HG03439 (cell line): ENCODE measurements around the gene PI4KA.
"Not testable (repeated sequence)": the region's sequence is repeated elsewhere in the genome, so short reads cannot be mapped to it uniquely, and the experiment has no call there.

Experiments used
- ATAC-seq: cut with Tn5 transposase; IDR thresholded peaks from one replicate; pipeline ENCODE4 v1.9.1; 2021; ENCODE audit warnings: mild to moderate bottlenecking, moderate library complexity; ENCODE audit not compliant: unreplicated experiment

PI4KA gene

DNA sequence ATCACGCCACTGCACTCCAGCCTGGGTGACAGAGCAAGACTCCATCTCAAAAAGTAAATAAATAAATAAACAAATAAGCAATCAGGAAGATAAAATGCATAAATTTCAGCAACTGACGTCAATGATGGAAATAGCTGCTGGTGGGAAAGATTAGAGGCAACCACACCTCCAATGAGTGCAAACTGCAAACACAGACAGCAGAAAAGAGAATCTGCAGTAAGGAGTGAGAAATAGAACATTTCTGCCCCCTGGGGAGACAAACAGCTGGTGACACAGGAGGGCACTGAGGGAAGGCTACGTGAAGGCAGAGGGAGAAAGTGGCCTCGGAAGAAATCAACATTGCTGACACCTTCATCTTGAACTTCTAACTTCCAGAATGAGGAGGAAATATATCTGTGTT is 6.5 kb downstream of the PI4KA start:
- ATAC-seq: no peak

DNA sequence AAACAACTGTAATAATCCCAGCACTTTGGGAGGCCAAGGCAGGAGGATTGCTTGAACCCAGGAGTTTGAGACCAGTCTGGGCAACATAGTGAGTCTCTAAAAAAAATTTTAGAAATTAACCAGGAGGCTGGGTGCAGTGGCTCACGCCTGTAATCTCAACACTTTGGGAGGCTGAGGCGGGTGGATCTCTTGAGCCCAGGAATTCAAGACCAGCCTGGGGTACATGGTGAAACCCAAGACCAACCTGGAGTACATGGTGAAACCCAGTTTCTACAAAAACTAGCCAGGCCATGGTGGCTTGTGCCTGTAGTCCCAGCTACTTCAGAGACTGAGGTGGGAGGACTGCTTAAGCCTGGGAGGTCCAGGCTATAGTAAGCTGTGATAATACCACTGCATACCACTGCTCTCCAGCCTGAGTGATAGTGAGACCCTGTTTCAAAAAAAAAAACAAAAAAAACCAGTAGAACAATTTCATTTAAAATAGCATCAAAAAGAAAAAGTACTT is 11.2 kb downstream of the PI4KA start:
- no peak for ATAC-seq

DNA sequence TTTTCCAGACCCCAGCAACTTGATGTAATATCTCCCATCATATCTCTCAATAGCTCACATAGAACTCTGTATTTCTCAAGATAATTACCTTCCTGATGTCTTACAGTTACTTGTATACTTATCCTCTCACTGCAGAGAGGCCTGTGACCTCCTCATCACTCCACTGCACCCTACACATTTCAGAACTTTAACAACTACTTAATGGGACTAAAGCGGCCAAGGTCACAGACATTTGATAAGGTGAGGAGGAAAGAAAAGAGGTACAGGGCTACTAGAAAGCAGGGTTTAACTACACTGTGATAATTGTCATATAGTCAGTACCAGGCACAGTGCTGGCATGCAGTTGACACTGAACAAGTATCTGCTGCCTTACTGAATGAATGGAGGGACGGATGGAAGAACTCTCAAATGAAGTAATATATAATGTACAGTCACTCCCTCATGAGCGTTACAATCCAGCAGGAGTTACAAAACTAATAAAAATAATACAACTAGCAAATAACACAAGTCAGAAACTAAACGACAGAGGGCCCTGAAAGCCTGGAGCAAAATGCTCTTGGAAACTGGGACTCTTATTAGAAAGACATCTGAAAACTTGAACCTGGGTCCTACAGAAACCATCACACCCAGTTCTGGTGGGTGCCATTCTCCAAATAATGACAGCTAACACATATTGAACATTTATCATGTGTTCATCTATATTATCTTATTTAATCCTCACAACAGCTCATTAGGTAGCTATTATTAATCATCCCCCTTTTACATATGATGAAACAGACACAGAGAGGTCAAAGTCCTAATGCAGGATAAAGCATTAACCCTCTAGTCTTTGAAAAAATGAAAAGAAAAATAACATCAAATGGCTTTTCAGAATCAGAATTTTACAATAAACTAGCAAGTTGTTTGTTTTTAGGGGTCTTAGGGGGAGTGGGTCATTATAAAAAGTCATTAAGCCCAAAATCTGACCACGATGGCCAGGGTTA is 14.3 kb downstream of the PI4KA start:
- ATAC-seq: no peak

GRCh38 chr22:20843501-20843900 is 15.1 kb downstream of the PI4KA start:
- ATAC-seq: no peak

DNA sequence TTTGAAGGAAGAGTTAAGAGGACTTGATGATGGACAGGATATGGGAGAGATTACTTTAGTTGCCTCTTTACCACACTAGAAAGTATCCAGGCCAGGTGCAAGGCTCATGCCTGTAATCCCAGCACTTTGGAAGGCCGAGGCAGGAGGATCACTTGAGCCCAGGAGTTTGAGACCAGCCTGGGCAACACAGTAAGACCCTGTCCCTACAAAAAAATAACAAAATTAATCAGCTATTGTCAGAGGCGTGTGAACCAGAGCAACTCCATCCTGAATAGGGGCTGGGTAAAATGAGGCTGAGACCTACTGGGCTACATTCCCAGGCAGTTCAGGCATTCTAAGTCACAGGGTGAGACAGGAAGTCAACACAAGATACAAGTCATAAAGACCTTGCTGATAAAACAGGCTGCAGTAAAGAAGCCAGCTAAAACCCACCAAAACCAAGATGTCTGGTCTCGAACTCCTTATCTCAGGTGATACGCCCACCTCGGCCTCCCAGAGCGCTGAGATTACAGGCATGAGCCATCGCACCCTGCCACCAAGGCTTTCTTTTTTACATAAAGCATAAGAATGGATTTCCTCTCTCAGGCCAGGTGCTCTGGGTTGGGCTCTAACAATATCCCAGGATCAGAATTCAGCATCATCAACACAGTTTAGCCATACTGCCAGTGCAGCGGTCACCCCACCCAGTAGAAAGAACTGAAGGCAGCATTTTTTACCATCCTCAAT is 17.8 kb downstream of the PI4KA start:
- ATAC-seq: no peak

DNA sequence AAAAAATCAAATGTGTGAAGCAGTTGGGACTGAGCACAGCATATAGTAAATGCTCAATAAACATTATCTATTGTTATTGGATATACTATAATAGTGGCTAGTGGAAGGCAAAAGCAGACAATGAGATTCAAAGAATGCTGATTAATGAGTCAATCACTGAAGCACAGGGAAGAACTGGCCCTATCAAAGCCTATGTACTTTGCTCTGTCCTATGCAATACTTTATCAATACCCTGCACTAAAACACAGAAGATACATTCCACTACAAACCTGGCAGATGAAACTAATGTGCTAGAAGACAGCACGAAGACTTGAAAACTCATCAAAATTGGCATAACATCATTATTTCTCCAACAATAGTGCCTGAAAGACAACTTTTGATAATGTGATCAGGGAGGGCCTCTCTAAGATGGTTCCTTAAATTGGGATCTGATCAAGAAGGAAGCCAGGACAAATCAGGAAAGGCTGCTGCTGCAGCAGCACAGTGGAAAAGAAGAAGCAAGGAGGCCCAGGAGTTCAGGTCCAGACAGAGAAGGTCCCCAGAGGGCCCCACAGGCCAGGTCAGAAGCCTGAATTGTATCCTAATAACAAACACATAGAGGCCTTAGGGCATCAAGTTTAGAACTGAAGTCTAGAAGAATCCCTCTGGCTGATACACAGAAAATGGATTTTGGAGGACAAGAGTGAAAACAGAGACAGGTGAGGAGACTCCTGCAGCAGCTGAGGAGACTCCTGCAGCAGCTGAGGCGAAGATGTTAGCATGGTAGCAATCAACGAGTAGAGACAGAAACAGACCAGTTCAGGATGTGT is 18.6 kb downstream of the PI4KA start:
- ATAC-seq: no peak

DNA sequence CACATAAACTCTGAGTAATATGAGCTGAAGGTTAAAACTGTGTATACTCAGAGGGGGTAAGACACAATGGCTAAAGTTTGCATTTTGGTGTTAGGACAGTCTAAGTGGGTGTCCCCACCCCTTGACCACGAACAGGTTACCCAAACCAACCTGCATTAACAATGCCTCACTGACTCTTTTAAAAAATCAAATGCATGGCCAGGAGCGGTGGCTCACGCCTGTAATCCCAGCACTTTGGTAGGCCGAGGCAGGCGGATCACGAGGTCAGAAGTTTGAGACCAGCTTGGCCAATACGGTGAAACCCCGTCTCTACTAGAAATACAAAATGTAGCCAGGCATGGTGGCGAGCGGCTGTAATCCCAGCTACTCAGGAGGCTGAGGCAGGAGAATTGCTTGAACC is 19.3 kb downstream of the PI4KA start:
- not testable (repeated sequence) for ATAC-seq

DNA sequence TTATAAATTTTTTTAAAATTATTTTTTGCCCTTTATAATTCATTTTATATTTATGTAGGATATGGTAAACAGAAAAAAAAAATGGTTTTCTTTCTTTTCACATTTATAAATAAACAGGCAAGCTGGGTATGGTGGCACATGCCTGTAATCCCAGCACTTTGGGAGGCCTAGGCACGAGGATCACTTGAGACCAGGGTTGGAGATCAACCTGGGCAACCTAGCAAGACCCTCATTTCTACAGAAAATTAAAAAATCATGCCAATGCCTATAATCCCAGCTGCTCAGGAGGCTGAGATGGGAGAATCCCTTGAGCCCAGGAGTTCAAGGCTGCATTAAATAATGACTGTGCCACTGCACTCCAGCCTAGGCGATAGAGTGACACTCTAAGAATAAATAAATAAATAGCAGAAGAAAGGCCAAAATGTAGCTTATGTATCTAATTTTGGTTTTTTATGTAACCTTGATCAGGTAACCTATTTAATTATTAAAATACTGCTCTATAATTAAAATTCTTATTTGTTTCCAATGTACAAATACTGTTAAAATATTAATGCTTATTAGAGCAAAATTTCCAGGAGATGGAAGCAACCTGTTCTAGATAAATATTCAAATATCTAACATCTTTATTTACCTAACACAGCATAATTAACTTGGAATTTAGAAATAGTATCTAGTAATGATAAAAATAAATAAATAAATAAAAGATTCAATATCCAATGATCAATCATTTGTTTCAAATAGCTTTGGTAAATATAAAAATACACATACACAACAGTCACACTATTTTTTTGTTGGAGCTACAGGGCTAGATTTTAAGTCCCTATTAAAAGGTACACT is 21.4 kb downstream of the PI4KA start:
- no peak for ATAC-seq

DNA sequence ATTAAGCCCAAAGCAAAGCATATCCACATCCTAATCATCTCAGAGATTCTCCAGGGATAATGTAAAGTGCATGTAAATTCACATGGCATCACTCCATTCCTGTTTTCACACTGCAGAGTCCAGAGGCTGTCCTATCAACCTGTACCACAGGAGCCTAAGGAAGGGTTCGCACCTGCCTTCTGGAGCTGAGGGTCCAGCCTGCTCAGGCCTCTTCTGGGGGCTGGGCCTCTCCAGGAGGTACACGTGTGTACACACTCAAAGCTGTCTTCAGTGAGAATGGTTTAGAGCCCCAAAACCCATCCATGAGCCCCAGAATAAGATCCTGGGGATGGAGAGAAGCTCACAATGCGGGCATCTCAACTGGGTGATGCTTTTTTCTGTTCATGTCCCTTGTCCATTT is 23.9 kb downstream of the PI4KA start:
- ATAC-seq: no peak

GRCh38 chr22:20834206-20834605 is 24.4 kb downstream of the PI4KA start:
- ATAC-seq: no peak

GRCh38 chr22:20833225-20833665 is 25.4 kb downstream of the PI4KA start:
- ATAC-seq: no peak

DNA sequence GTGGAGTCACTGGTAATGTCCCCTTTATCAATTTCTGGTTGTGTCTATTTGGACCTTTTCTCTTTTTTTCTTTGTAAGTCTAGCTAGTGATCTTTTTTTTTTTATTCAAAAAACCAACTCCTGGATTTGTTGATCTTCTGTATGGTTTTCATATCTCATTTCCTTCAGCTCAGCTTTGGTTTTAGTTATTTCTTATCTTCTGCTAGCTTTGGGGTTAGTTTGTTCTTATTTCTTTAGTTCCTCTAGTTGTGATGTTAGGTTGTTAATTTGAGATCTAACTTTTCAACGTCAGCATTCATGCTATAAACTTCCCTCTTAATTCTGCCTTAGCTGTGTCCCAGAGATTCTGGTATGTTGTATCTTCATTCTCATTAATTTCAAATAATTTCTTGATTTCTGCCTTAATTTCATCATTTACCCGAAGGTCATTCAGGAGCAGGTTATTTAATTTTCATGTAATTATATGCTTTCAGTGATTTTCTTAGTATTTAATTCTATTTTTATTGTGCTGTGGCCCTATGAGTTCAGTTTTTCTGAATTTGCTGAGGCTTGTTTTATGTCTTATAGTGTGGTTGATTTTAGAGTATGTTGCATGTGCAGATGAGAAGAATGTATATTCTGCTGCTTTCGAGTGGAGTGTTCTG is 29.0 kb downstream of the PI4KA start:
- ATAC-seq: no peak

DNA sequence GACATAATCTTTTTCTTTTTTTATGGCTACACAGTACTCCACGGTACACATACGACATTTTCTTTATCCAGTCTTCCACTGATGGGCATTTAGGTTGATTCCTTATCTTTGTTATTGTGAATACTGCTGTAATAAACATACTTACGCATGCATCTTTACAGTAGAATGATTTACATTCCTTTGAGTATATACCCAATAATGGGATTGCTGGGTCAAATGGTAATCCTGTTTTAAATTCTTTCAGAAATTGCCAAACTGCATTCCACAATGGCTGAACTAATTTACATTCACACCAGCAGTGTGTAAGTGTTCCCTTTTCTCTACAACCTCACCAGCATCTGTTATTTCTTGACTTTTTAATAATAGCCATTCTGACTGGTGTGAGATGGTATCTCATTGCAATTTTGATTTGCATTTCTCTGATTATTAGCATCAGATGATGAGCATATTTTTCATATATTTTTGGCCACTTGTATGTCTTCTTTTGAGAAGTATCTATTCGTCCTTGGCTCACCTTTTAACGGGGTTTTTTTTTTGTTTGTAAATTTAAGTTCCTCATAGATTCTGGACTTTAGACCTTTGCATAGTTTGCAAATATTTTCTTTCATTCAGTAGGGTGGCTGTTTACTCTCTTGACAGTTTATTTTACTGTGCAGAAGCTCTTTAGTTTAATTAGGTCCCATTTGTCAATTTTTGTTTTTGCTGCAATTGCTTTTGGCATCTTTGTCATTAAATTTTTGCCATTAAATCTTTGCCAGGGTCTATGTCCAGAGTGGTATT is 32.0 kb downstream of the PI4KA start:
- ATAC-seq: not testable (repeated sequence)

DNA sequence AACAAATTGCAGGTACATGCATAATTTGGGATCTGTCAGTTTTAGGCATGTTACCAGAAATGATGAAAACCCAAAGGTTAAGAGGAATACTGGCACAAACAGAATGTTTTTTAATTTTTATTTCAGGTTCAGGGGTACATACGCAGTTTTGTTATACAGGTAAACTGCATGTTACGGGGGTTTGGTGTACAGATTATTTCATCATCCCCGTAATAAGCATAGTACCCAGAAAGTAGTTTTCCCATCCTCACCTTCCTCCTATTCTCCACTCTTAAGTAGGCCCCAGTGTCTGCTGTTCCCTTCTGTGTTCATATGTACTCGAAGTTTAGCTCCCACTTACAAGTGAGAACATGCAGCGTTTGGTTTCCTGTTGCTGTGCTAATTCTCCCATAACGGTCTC is 33.0 kb downstream of the PI4KA start:
- no peak for ATAC-seq

- not testable (repeated sequence) for ATAC-seq
Observed at GRCh38 chr22:20825216-20825615, 33.4 kb downstream of the PI4KA start.

DNA sequence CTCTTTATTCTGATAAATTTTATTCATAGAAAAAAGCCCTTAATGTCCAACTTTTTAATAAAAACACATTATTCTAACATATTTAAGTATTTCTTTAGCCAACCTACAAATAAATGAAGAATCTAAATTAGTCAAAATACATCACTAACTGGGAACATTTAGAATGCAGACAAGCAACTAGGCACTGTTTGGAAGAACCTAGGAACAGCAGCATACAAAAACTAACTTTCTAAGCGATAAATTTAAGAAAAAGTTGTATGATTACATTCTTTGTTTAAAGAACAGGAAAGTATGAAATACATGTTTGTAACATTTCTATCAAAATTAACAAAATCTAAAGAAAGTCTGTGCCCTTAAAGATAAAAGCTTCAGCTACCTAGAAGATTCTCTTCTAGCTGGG is 35.3 kb downstream of the PI4KA start:
- no peak for ATAC-seq

- ATAC-seq: no peak
Observed at GRCh38 chr22:20822240-20822639, 36.4 kb downstream of the PI4KA start.

DNA sequence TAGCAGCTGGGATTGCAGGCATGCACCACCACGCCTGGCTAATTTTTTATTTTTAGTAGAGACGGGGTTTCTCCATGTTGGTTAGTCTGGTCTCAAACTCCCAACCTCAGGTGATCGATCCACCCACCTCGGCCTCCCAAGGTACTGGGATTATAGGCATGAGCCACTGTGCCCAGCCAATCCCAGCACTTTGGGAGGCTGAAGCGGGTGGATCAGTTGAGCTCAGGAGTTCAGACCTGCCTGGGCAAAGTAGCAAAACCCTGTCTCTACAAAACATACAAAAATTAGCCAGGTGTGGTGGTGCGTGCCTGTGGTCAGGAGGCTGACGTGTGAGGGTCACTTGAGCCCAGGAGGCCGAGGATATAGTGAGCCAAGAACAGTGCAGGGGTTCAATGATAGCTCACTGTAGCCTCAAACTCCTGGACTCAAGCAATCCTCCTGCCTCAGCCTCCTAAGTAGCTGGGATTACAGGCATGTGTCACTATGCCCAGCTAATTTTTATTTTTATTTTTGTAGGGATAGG is 36.8 kb downstream of the PI4KA start:
- ATAC-seq: not testable (repeated sequence)

DNA sequence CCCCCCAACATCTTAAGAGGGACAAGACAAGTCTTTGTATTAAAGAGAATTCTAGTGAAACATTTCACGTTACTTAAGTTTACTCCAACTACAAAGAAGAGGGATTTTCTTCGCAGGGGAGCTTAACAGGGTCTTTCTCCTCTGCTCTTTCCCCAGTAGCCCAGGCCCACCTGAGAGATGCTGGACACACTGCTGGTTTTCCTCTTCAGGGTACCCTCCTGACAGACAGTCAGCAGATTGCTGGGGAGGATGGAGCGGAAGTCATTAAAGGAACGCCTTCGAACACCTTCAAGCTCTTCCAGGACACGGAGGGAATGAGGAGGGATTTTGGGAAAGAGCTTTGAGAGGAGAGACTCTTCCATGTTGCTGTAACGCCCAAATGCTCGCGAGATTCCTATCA is 39.1 kb downstream of the PI4KA start:
- no peak for ATAC-seq
